Measurements from ENCODE around the gene LIPE.
"Not testable (repeated sequence)": the region's sequence is repeated elsewhere in the genome, so short reads cannot be mapped to it uniquely, and the experiment has no call there.

LIPE gene, protein sequence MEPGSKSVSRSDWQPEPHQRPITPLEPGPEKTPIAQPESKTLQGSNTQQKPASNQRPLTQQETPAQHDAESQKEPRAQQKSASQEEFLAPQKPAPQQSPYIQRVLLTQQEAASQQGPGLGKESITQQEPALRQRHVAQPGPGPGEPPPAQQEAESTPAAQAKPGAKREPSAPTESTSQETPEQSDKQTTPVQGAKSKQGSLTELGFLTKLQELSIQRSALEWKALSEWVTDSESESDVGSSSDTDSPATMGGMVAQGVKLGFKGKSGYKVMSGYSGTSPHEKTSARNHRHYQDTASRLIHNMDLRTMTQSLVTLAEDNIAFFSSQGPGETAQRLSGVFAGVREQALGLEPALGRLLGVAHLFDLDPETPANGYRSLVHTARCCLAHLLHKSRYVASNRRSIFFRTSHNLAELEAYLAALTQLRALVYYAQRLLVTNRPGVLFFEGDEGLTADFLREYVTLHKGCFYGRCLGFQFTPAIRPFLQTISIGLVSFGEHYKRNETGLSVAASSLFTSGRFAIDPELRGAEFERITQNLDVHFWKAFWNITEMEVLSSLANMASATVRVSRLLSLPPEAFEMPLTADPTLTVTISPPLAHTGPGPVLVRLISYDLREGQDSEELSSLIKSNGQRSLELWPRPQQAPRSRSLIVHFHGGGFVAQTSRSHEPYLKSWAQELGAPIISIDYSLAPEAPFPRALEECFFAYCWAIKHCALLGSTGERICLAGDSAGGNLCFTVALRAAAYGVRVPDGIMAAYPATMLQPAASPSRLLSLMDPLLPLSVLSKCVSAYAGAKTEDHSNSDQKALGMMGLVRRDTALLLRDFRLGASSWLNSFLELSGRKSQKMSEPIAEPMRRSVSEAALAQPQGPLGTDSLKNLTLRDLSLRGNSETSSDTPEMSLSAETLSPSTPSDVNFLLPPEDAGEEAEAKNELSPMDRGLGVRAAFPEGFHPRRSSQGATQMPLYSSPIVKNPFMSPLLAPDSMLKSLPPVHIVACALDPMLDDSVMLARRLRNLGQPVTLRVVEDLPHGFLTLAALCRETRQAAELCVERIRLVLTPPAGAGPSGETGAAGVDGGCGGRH

DNA sequence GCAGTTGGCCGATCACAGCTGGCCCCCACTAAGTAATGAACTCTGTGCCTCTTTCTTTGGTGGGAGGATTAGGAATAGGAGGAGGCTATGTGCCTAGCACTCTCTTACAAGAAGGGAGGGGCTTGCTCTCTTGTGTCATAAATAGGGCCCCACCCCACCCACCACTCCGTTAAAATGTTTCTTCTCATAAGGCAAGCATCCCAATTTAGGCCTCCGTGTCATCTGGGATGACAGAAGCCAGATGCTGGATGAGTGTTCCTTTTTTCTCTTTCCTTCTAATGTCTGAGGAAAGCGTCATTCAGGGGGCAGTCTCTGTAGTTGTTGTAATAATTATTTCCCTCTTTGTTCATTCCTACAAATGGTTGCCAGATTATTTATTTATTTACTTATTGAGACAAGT is at the start of gene LIPE:
TSS of gene LIPE (minus strand) at position 76 of the 400 bp plus-strand sequence. CDS start 239 bp downstream, outside the sequence.
- FAIRE-seq: no peak

DNA sequence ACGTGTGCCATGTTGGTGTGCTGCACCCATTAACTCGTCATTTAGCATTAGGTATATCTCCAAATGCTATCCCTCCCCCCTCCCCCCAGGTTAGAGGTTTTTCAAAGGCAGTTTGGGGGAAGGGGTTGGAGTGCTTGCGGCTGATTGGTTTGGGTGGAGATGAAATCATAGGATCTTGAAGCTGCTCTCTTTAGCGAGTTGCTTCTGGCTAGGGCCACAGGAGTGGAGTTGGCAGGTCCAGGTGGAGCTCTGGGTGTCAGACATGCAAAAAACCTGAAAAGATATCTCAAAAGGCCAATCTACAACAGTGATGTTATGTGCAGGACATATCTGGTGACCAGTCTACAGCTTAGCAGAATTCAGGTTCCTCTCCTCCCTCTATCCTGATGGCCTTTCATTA is 48.2 kb upstream of the LIPE start:
- no peak for FAIRE-seq

DNA sequence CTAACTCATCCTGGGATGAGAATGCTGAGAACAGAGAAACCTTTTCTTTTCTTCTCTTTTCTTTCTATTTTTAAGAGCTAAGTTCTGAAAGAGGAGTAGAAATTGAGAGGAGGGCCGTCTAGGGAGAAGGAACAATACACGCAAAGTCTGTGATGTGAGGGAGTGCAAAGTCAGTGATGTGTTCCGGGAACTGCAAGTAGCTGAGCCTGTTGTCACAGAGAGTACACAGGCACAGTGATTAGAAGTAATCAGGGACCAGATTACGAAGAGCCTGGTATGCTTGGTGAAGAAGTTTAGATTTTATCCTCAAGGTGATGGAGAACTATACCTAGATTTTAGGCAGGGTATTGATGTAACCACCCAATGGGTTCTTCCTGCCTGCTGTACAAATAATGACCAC is 47.6 kb upstream of the LIPE start:
- no peak for FAIRE-seq

DNA sequence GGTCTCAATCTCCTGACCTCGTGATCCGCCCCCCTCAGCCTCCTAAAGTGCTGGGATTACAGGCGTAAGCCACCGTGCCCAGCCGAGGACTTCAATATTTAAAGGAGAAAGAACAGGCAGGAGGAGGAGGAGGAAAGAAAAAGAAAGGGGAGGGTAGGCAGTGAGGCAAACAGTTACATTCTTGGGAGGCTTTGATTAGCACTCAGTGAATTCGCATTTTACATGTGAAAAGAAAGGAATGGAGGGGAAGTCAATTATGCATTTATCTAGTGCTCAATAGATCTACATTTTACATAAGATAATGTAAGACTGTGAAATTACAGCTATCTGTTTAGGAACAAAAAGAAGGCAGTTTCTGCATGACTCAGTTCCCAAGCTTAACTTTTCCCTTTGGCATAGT is 46.5 kb upstream of the LIPE start:
- no peak for FAIRE-seq

DNA sequence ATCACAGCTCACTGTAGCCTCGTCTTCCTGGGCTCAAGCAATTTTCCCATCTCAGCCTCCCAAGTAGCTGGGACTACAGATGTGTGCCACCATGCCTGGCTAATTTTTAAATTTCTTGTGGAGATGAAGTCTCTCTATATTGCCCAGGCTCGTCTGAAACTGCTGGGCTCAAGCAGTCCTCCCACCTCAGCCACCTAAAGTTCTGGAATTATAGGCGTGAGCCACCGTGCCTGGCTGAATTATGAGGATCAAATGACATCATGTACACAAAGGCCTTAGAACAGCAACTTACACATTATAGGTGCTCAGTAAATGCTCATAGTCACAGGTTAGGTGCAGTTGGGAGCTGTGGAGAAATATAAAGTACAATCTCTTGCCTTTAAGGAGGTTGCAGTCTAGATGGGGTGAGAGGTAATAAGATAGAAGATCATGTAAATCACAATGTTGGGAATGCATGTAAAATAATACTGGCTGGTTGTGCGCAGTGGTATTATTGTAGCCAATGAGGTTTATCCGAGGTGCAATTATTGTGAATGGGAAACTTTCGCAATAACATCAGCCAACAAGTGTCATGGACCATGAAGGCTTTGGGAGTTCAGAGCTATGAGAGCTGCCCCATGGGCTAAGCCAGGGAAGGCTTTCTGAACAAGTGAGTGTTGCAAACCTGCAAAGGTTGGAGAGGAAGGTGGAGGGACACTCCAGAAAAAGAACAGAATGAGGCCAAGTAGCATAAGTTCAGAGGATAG is 45.4 kb upstream of the LIPE start:
- no peak for FAIRE-seq

DNA sequence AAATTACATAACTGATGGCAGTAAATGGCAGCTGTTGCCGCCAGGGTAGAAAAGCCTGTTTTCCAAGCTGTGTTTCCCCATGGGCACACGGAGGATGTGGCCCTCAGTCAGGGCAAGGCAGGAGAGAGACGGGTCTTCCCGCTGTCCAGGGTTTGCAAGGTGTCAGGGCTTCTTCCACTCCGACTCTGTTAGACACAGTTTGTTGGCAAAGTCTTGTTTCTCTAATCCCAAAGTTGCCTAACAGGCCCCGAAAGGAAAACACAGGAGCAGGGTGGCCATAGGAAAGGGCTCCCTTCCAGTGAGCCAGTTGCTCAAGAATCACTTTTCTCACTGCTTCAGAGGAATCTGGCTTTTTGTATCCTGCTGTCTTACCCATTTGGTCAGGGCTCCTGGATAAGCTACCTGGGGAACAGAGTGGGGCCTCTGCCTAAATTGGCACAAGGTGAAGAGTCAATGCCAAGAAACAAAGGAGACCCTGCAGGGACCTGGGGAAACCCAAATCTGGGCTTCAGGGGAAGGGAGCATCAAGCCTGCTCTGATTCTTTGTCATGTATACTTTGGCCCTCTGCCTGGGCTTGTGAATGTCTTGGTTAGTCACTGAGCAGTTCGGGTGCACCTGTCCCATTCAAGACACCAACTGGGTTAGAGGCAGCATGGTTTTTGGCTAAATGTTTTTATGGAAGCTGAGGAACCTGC is 44.5 kb upstream of the LIPE start:
- FAIRE-seq: no peak

DNA sequence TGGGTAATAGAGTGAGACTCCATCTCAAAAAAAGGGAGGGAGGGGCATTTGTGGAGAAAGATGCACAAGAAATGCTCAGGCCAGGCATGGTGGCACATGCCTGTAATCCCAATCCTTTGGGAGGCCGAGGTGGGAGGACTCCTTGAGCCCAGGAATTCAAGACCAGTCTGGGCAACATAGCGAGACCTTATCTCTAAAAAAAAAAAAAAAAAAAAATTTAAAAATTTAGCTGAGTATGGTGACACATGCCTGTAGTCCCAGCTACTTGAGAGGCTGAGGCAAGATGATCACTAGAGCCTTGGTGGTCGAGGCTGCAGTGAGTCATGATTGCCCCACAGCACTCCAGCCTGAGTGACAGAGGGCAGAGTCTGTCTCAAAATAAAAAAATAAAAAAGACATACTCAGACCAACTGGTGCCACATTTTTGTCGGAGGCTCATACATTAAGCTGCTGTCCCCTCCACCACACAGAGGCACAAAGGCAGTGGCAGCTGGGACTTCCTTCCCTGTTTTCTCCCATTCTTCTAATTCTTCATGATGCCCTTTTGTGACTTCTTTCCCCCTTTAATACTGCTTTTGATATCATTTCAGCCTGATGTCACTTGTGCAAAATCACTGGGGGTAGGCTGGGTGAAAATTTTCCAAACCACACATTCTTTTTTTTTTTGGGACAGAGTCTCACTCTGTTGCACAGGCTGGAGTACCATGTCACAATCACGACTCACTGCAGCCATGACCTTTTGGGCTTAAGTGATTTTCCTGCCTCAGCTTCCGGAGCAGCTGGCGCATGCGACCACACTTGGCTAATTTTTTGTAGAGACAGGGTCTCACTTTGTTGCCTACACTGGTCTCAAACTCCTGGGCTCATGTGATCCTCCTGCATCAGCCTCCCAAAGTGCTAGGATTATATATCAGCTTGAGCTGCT is 42.4 kb upstream of the LIPE start:
- FAIRE-seq: no peak

DNA sequence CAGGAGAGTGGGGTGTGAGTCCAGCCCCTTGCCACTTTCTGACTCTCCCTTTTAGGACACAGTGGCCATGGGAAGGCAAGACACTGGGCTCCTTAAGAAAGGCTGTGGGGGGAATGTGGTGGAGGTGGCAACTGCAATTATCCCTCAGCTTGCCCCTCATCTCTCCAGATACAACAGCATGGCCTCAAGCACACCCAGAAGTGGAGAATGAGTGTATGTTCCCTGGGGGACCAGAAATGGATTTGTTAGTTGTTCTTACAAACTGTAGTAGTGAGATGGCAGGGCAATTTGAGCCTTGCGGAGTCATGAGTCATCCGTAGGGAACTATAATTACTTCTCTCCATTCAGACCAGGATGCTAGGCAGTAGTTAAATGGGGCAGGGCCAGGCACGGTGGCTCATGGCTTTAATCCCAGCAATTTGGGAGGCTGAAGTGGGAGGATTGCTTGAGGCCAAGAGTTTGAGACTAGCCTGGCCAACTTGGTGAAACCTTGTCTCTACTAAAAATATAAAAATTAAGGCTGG is 41.1 kb upstream of the LIPE start:
- FAIRE-seq: no peak

DNA sequence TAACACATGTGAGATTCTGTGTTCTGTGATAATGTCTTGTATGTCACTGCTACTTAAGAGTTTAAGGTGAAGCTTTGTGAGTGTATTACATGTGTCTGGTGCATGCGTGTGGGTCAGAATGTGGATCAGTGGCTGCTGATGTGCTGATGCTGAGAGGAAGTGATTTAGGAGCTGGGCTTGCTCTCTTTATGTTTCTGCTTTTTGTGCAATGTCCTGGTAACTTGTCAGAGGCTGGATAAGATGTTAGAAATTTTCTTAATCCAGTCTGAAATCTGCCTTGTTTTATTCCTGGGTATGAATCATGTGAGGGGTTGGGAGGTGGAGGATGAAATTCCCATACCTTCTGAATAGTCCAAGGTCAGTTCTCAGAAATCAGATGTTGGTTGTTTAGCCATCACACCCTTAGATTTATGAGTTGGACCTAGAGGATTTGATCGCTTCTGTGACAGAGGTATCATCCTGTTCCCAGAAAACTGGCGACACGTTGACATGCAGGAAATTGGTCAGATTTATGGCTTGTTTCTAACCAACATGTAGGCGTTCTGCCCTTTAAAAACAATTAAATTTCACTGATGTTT is 40.1 kb upstream of the LIPE start:
- no peak for FAIRE-seq

DNA sequence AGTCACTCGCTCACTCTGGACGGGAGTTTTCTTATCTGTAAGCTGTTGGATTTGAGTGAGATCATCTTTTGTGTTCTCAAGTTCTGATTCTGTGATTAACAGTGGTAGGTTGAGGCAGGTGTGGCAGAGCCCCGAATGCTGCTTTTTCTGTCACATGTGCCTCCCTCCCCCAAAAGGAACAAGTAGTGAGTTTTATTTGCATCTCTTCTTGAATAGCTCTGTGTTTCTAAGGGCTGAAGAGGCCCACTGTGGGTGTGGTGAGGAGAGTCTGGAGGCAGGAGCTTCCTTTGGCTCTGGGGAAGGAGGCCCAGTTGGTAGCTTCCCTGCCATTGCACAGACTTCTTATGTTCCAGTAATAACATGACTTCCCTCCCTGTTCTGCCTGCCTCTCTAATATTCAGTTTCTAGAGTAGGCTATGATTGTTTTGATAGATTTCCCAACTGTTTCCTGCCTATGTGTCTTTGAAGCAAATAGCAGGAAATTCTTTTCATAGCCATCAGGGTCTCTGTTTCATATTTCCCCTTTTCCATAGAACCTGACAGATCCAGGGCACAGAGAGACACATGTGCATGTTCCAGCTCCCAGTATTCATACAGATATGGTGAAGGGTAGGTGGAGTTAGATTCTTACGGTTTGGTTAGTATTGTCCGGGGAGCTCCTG is 39.5 kb upstream of the LIPE start:
- no peak for FAIRE-seq

DNA sequence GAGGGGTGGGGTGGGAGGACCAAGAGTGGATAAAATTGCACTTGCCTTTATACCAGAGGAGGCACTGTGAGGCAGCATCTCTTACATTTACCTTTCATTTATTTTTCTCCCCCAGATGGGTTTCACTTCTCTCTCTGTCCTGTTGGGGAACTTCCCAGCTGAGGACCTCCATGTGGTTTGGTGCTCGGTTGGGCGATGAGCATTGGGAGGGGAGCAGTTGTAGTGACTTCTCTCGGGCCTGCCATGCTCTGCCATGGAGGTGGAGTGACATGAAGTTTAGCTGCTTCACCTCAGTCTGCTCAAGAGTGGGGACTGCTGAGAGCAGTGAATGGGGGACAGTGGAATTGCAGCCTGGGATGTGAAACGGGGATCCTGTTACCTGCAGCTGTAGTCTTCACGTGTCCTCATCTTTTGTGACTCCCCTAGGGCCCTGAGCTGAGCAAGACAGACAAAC is 38.7 kb upstream of the LIPE start:
- FAIRE-seq: no peak

DNA sequence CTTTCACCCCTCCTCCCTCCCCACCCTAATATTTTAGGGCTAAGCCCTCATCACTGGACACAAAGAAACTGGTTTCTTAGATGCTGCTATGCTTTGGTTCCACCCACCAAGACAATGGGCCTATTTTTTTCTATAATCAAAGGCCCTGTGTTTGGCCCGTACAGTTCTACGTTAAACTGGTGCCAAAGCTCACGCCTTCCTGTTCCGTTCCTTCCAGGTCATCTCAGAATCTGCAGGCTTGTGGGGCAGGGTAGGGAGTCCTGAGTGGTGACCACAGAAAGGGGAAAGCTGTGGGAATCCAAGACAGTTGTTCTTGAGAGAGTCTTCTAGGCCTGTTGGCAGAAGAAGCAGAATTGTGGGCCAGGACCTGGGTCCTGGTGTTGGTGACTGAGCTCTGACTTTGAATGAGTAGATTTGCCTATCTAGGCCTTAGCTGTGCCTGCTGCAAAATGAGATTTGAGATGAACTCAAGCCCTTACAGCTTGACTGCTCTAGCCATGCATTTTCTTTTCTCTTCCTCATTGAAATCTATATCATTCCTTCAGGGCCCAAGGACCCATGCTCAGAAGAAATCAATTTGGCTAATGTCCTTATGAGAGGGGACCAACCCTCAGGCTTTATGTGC is 34.6 kb upstream of the LIPE start:
- no peak for FAIRE-seq

DNA sequence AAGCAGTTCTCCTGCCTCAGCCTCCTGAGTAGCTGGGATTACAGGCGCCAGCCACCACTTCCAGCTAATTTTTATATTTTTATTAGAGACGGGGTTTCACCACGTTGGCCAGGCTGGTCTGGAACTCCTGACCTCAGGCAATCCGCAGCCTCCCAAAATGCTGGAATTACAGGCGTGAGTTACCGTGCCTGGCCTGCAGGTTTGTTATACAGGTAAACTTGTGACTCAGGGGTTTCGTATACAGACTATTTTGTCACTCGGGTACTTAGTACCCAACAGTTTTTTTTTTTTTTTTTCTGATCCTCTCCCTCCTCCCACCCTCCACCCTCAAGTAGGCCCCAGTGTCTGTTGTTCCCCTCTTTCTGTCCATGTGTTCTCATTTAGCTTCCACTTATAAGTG is 34.0 kb upstream of the LIPE start:
- not testable (repeated sequence) for FAIRE-seq

DNA sequence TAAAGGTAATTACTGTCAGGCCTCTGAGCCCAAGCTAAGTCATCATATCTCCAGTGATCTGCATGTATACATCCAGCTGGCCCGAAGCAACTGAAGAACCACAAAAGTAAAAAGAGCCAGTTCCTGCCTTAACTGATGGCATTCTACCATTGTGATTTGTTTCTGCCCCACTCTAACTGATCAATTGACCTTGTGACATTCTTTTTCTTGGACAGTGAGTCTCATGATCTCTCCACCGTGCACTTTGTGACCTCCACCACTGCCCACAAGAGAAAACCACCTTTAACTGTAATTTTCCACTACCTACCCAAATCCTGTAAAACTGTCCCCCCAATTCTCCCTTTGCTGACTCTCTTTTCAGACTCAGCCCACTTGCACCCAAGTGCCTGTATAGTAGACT is 32.7 kb upstream of the LIPE start:
- no peak for FAIRE-seq

DNA sequence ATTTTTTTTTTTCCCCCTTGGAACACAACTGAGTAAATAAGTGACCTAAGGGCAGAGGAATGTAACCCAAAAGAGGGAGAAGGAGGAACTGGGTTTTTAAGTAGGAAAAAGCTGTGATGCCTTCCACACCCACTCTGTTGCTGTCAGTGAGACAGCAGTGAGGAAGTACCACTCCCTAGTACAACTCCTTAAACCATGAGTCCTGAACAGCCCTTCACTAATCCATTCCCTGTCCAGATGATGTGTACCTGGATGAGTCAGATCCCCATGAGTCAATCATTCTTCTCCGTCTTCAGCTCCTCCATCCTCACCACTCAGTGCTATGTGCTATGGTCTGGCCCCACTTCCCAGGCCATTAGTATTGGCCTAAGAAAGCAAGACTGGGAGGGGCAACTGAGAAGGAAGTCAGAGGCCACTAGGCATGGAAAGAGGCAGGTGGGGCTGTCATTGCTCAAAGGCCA is 28.5 kb upstream of the LIPE start:
- no peak for FAIRE-seq

DNA sequence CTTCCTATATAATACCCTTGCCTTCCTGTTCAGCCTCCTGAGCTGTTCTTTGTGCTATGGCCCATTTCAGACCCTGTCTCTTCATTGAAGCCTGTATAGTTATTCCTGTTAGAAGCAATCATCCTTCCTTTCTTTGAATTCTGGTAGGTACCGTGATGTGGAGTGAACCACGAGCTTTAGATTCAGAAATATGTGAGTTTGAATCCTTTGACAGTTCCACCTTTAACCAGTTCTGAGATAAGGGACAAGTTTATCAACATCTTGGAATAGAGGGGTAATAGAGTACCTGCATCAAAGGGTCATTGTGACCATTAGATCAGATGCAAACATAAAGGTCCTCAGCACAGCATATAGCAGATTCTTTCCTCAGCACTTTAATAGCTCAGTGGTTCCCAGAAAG is 27.9 kb upstream of the LIPE start:
- no peak for FAIRE-seq

DNA sequence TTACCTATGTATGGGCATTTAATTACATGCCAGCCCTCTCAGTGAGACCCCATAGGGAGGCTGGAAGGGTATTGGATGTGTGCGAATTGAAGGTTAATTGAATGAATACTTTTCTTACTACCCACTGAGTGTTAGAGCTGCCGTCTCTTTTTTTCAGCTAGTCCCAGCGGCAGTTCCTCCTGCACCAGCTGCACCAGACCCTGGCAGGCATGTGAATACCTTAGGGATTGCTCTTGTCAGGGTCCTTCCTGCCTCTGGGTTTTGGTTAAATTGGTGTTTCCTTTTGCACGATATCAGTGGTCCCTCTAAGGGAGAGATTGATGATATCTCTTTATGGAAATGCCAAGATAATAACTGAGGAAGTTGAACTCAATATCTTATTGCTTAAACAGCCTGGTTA is 25.4 kb upstream of the LIPE start:
- FAIRE-seq: no peak

DNA sequence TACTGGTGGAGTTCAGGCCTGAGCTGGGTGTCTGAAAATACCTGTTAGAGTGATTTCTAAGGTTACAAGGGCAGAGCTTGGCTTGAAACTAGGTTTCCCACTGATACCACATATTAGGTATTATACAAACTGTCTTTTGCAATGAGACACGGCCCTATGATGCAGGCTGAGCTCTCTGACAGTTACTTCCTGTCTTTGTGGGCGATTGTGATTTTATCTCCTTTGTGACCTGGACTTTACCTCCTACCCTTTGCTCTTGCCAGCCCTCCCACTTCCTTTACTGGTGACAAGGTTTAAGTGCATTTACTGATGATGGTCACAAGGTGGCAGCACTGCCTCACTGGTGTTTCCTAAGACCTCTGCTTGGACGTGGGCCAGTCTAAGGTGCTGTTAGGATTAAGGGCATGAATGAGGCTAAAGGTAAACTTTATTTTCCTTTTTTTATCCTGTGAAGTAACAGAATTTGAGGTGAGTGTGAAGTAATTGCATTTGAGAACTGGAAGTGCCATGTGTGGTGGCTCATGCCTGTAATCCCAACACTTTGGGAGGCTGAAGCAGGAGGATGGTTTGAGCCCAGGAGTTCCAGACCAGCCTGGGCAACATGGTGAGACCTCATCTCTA is 23.2 kb upstream of the LIPE start:
- FAIRE-seq: peak; percentile 89

DNA sequence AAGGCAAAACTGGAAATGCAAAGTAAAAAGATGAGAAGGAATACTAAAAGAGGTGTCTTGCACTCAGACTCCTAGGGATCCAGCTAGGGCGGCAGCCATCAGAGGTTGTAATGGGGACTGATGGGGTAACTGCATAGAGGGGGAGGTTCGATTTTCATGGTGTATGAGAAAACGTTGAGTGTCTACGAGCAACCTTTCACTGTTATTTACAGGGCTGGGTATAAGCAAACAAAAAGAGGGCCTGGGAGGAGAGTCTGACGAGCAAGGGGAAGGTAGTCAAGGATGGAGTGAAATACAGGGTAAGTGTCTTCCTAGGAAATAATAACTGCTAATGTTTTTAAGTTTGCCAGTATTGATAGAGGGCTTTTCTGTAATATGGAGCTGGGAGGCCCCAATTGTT is 21.1 kb upstream of the LIPE start:
- FAIRE-seq: not testable (repeated sequence)

Data from G401.6 (cell line).